ENCODE results near the gene MOB3B. TPM values are rescaled to one million over a fixed set of nuclear protein-coding genes. Genes with fewer than 3 reads are reported as not detected.

The MOB3B gene
- total RNA-seq, 4 donors from 2014 or later = 16.2 to 23.7 (median 19.7) TPM

DNA sequence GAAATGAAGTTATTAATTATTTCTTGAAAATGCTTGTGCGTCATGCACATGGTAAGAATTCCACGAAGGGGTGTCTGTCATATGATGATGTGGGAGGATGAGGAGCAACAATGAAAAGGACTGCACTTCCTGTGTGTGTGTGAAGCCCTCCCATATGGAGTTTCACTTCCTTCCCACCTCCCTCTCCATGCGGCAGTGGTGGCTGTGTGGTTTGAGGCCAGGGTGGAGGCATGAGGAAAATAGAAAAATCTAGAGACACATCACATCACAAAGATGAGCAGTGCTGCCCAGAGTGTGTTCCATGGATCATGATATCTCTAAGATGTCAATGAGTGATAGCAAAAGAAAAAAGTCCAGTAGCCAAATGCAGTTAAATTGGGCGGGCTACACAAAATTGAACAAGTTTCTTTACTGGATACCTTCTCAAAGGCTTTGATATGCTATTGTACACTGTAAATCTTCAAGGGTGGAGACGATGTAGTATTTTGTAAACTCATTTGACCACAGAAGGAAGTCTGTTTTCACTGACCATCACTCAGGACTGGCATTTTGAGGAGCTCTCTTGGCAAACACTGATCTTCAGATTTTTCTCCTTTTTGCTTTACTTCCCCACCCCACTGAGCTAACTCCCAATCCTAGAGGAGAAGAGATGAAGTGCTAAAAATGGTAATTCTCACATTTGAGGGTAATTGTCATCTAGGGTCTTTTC is 177.0 kb downstream of the MOB3B start:
- Histone ChIP-seq H3K9me3 (no peaks in the 10 kb centered on the region), H3K36me3 (no peaks in the 10 kb centered on the region), H3K4me3 (no peak overlapping the region), H3K27me3 (no peaks in the 10 kb centered on the region), H3K27ac (peak overlapping the region in 2 of 4 donors; percentile 1 to 47), H3K4me1 (peaks cover 0 to 40% (median 10%) of the 10 kb centered on the region in 4 donors)
- whole genome bisulfite sequencing, 2 donors = 80 to 81% methylated on average over 5 of the region's 5 CpGs
- DNase-seq (ENCODE audit: low spot score in 2 of 2) = no peak
- TF ChIP-seq EP300 (IDR thresholded peaks at IDR 0.05) = peak in 1 of 2 donors; percentile 75
- no peak for TF ChIP-seq POLR2A (IDR thresholded peaks at IDR 0.05)

DNA sequence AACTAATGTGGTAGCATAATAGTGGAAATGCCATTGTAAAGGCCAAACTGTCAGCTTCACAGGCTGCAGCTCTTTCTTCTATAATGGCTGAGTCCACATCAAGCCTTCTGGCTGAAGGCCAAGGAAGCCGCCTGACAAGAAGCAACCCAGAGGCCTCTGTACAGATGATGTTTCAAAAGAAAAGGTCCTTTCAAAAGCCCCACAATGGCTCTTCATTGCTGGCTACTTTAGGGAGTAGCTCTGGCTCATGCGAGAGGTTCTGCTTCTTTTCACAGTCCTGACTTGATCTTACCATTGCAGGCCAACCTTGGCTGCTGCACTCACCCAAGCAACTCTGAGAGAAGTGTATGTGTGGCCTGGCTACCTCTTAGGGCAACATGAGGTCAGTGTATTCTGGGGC is 178.2 kb downstream of the MOB3B start:
- H3K27me3 ChIP-seq = no peaks in the 10 kb centered on the region
- peak overlapping the region in 1 of 4 donors; percentile 29 for H3K27ac ChIP-seq
- no peak overlapping the region for H3K4me3 ChIP-seq
- no peak for DNase-seq (ENCODE audit: low spot score in 2 of 2)
- no peaks in the 10 kb centered on the region for H3K9me3 ChIP-seq
- H3K4me1 ChIP-seq = peaks cover 0 to 35% (median 8%) of the 10 kb centered on the region in 4 donors
- H3K36me3 ChIP-seq = no peaks in the 10 kb centered on the region
- 19 to 37% methylated on average over 2 of the region's 2 CpGs for WGBS, 2 donors
- TF ChIP-seq, protein P1, sequence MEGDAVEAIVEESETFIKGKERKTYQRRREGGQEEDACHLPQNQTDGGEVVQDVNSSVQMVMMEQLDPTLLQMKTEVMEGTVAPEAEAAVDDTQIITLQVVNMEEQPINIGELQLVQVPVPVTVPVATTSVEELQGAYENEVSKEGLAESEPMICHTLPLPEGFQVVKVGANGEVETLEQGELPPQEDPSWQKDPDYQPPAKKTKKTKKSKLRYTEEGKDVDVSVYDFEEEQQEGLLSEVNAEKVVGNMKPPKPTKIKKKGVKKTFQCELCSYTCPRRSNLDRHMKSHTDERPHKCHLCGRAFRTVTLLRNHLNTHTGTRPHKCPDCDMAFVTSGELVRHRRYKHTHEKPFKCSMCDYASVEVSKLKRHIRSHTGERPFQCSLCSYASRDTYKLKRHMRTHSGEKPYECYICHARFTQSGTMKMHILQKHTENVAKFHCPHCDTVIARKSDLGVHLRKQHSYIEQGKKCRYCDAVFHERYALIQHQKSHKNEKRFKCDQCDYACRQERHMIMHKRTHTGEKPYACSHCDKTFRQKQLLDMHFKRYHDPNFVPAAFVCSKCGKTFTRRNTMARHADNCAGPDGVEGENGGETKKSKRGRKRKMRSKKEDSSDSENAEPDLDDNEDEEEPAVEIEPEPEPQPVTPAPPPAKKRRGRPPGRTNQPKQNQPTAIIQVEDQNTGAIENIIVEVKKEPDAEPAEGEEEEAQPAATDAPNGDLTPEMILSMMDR (IDR thresholded peaks at IDR 0.05) = no peak
- TF ChIP-seq POLR2A (IDR thresholded peaks at IDR 0.05) (no peak), EP300 (IDR thresholded peaks at IDR 0.05) (peak in 1 of 2 donors; percentile 10)

DNA sequence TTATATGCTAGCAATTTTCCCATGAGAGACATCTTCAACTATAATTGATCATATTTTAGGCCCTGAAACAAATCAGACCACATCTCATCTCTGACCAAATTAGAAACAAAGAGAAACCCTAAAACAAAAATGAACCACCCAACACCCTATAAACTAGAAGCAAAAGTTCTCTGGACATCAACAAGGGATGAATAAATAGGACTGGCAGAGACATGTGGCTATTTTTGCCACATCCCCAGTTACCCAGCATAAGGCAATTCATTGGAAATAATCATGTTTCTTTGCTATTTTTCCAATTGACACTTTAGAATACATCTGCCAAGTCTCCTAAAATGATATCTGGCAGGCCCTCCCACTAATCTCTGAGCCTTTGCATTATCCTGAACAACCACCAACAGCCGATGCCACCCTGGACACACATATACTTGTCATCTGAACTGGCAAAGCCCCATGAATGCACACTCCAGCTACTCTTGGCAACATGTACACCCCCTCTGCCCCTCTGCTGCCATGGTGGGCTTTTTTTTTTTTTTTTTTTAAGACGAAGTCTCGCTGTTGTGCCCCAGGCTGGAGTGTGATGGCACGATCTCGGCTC is 179.1 kb downstream of the MOB3B start:
- H3K9me3 ChIP-seq = no peaks in the 10 kb centered on the region
- peaks cover 0 to 29% (median 5%) of the 10 kb centered on the region in 4 donors for H3K4me1 ChIP-seq
- WGBS, 2 donors = 86 to 97% methylated on average over 5 of the region's 5 CpGs
- H3K27me3 ChIP-seq = no peaks in the 10 kb centered on the region
- no peaks in the 10 kb centered on the region for H3K36me3 ChIP-seq
- H3K4me3 ChIP-seq = no peak overlapping the region
- TF ChIP-seq, protein P1 (IDR thresholded peaks at IDR 0.05) = no peak
- no peak for TF ChIP-seq POLR2A (IDR thresholded peaks at IDR 0.05)
- no peak for TF ChIP-seq EP300 (IDR thresholded peaks at IDR 0.05)
- no peak for DNase-seq (ENCODE audit: low spot score in 2 of 2)
- H3K27ac ChIP-seq = no peak overlapping the region

DNA sequence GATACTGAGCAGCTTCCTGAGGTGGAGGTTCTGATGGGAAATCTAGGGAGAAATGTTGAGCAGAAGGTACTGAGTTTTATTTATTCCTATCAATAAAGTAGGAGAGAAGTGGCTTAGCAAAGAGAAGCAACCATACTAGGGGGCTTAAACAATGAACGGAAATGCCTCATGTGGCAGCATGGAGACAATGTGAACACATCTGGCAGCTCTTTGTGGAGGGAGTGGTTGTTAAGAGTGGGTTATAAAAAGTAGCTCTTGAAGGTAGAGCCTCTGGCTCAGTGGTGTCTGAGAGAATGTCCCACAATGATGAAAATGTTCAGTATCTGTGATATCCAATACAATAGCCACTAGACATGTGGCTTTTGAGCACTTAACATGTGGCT is 179.9 kb downstream of the MOB3B start:
- H3K9me3 ChIP-seq = no peaks in the 10 kb centered on the region
- TF ChIP-seq EP300 (IDR thresholded peaks at IDR 0.05) (no peak), POLR2A (IDR thresholded peaks at IDR 0.05) (no peak)
- TF ChIP-seq, protein P1 (IDR thresholded peaks at IDR 0.05) = no peak
- peaks cover 0 to 29% (median 5%) of the 10 kb centered on the region in 4 donors for H3K4me1 ChIP-seq
- WGBS, 2 donors = 77 to 83% methylated on average over 1 of the region's 1 CpG
- DNase-seq (ENCODE audit: low spot score in 2 of 2) = no peak
- H3K27me3 ChIP-seq = no peaks in the 10 kb centered on the region
- no peak overlapping the region for H3K27ac ChIP-seq
- no peaks in the 10 kb centered on the region for H3K36me3 ChIP-seq
- no peak overlapping the region for H3K4me3 ChIP-seq

DNA sequence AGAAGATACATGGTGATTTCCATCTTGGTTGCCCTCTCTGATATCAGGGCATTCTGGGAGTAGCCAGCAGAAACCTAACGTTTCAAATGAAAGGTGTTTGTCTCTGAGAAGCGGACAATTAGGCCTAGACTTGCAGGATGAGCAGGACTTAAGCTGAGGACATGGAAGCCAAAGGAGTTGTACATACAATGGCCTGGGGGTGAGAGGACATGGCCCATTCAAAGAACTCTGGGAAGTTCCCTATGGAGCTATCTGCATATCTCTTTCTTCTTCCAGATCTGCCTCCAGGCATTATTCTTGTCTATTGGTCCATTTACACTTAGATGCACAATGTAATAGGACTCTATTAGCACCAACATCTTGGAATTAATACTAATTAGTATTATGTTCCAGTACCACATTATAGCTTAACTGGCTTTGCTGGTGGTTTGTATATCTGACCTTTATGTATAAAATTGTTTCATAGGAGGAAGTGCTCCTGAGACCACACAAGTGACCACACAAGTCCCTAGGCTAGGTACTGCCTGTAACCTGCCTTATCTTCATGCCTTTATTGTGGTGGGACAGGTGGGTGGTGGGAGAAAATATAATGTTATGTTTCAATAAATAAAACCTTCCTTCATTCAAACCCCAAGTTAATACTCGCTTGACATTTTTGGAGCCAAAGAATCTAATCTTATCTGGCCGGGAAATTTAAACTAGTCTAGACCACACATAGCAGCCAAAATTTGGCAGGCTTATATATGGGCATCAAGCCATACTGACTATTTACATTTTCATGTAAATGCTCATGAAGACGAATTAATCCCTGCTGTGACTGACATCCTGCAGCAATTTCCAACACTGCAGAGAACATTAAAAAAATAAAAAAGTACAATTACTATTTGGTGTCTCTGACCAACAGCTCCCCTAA is 180.6 kb downstream of the MOB3B start:
- peaks cover 0 to 25% (median 5%) of the 10 kb centered on the region in 4 donors for H3K4me1 ChIP-seq
- no peak overlapping the region for H3K4me3 ChIP-seq
- no peaks in the 10 kb centered on the region for H3K36me3 ChIP-seq
- TF ChIP-seq EP300 (IDR thresholded peaks at IDR 0.05) (no peak), POLR2A (IDR thresholded peaks at IDR 0.05) (no peak)
- TF ChIP-seq, protein P1 (IDR thresholded peaks at IDR 0.05) = no peak
- 66 to 68% methylated on average over 5 of the region's 5 CpGs for WGBS, 2 donors
- no peaks in the 10 kb centered on the region for H3K9me3 ChIP-seq
- H3K27ac ChIP-seq = no peak overlapping the region
- DNase-seq (ENCODE audit: low spot score in 2 of 2) = no peak
- no peaks in the 10 kb centered on the region for H3K27me3 ChIP-seq
